Erythroblast (primary cell): ENCODE results near the gene OOSP4A.

Experiments used
- GATA1 ChIP-seq: IDR thresholded peaks from 2 replicates; pipeline ENCODE4 v1.6.1; 2011; ENCODE audit warnings: low read depth, mild to moderate bottlenecking, control low read depth, low read length, moderate library complexity
- POLR2A ChIP-seq: IDR thresholded peaks from 2 replicates; pipeline ENCODE4 v1.6.1; 2011; ENCODE audit warnings: mild to moderate bottlenecking, low read length

- TF ChIP-seq POLR2A: no peak
- no peak for TF ChIP-seq GATA1
Measured at GRCh38 chr11:59983212-59983611, 19.4 kb downstream of the OOSP4A start.
